NB4 (cell line): ENCODE data around the gene THOC2.
"Not testable (repeated sequence)": the region's sequence is repeated elsewhere in the genome, so short reads cannot be mapped to it uniquely, and the experiment has no call there.

Experiments
- DNase-seq: peaks from one replicate; pipeline ENCODE4 v3.0.0; 2010; ENCODE audit warnings: low read depth
- H3K4me3 ChIP-seq: one replicate; pipeline ENCODE4 v1.5.1; 2011; ENCODE audit warnings: mild to moderate bottlenecking, low read depth, low read length, moderate library complexity
- CTCF ChIP-seq: IDR thresholded peaks from one replicate; pipeline ENCODE4 v1.5.1; 2012; ENCODE audit warnings: low read depth, low read length
- MAX ChIP-seq: IDR thresholded peaks from 2 replicates; pipeline ENCODE4 v1.6.1; 2011; ENCODE audit warnings: low read depth, low read length
- MYC ChIP-seq: IDR thresholded peaks from 2 replicates; pipeline ENCODE4 v1.6.1; 2011; ENCODE audit warnings: low read depth, low read length
- POLR2A ChIP-seq: IDR thresholded peaks from 2 replicates; pipeline ENCODE4 v1.6.1; 2011; ENCODE audit warnings: mild to moderate bottlenecking; ENCODE audit not compliant: insufficient read length; ENCODE audit errors: extremely low read depth

The THOC2 gene

GRCh38 chrX:123682186-123682585, 50.7 kb downstream of the THOC2 start:
- H3K4me3 ChIP-seq, result no peak overlapping the region
- DNase-seq, result no peak
- no peak for TF ChIP-seq CTCF
- TF ChIP-seq MAX, result no peak
- no peak for TF ChIP-seq MYC
- TF ChIP-seq POLR2A, result no peak

- not testable (repeated sequence) for DNase-seq, H3K4me3 ChIP-seq
Observed at GRCh38 chrX:123679733-123680460, 53.0 kb downstream of the THOC2 start.

- TF ChIP-seq POLR2A, result no peak
- no peak overlapping the region for H3K4me3 ChIP-seq
- DNase-seq, result no peak
Observed at GRCh38 chrX:123675154-123675553, 57.7 kb downstream of the THOC2 start.

GRCh38 chrX:123673813-123674212, 59.0 kb downstream of the THOC2 start:
- H3K4me3 ChIP-seq, result no peak overlapping the region
- TF ChIP-seq POLR2A, result no peak
- TF ChIP-seq MYC, result no peak
- TF ChIP-seq MAX, result no peak
- no peak for TF ChIP-seq CTCF
- no peak for DNase-seq

GRCh38 chrX:123665197-123665596, 67.7 kb downstream of the THOC2 start:
- no peak for DNase-seq
- TF ChIP-seq MYC (no peak), POLR2A (no peak), CTCF (no peak), MAX (no peak)
- H3K4me3 ChIP-seq, result no peak overlapping the region

- DNase-seq, H3K4me3 ChIP-seq: not testable (repeated sequence)
Observed at GRCh38 chrX:123664467-123665167, 68.2 kb downstream of the THOC2 start.

- DNase-seq, H3K4me3 ChIP-seq: not testable (repeated sequence)
Observed at GRCh38 chrX:123663720-123664119, 69.1 kb downstream of the THOC2 start.

GRCh38 chrX:123656507-123656906, 76.3 kb downstream of the THOC2 start:
- DNase-seq, H3K4me3 ChIP-seq: not testable (repeated sequence)

GRCh38 chrX:123648811-123649181, 84.1 kb downstream of the THOC2 start:
- DNase-seq, H3K4me3 ChIP-seq: not testable (repeated sequence)
